NCI-H2171 (cell line): ENCODE data around the gene FHIT.

ENCODE experiments used
- DNase-seq: peaks from one replicate; lab custom pipeline; 2025; lab: John Stamatoyannopoulos, UW

Gene FHIT

DNA sequence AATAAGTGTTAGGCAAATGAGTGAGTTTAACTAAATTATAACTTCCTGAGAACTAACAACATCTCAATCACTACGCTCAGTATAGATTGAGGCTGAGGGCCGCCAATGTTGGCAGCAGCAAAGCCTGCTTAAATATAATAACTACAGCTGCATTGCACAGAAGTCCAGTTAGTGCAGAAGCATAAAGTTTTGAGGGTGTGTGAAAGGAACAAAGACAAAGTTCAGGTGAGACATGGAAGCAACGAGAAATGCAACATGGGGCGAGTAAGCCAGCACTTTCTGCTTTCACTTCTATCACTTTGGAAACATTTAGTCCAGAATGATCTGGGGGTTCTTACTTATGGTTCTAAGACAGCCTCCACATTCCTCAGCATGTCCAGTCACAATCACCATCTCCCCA lies 1149.1 kb downstream of the FHIT start:
- no peak for DNase-seq

DNA sequence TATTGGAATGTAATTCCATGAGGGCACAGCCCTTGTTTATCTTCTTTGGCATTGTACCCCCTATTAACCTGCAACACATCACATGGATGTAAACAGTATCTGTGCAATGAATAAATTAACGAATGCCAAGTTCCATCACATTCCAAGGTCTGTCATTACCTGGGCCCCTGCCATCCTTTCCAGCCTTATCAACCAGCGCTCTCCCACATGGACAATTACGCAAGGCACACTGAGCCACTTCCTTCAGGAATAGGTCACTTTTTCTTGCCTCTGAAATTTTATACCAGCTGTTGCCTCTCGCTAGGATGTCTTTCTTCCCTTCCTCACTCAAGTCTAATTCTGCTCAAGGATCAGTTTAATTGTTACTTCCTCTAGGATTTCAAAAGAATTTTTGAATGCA lies 1149.6 kb downstream of the FHIT start:
- DNase-seq = no peak

DNA sequence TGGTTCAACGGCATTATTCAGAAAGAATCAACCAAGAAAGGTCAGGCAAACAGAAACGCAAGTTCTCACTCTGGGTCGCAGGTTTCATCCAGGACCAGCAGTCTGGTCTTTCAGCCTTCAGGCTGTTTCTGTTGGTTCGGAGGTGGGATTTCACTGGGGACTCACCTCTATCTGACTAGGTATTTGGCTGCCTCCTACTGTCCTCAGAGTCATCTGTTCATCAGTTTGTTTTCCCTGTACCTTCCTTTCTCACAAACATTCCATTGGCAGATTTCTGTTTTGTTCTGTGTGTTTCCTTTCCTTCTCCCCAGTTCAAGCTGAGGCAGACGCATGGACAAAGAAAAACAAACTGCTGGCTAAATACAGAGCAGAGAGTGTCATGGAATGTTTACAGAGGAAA lies 1154.8 kb downstream of the FHIT start:
- no peak for DNase-seq

DNA sequence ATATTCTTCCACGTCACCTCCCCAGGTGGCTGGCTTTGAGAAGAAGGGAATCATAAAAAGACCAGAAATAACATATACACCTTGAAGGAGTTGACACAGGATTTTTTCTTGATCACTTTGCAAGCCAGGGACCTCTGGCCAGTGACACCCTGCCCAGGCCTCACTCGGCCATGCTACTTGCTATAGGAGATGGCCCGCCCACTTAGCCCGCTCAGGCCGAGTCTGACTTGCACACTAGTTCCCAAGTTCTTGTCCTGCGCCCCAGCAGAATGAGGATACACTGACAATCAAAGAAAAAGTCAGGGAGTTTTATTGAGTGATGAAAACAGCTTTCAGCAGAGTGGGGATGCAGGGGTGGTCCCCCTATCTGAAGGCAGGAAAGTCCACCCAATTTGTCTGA lies 1155.3 kb downstream of the FHIT start:
- DNase-seq = no peak

DNA sequence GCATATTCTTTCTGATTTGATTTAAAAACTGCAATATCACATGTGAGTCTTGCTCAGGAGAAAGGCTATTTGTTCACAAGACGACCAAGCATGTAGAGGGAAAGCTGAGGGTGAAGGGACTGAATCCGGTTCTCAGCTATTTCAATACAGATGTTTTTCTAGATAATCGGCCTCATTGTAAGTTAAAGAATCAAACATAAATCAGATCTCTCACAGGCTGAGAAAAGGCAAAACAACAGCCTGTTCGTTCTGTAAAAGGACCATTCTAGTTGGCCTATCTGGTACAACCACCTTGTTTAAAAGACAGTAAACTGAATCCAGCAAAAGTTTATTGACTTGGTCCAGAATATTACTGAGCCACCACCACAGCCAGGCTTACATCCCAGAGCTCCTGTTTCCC lies 1155.7 kb downstream of the FHIT start:
- no peak for DNase-seq

- DNase-seq = peak; percentile 69
Measured at GRCh38 chr3:60094392-60094947, 1156.8 kb downstream of the FHIT start.

- no peak for DNase-seq
Measured at GRCh38 chr3:60090548-60090947, 1160.7 kb downstream of the FHIT start.

GRCh38 chr3:60086811-60087210 lies 1164.4 kb downstream of the FHIT start:
- no peak for DNase-seq

DNA sequence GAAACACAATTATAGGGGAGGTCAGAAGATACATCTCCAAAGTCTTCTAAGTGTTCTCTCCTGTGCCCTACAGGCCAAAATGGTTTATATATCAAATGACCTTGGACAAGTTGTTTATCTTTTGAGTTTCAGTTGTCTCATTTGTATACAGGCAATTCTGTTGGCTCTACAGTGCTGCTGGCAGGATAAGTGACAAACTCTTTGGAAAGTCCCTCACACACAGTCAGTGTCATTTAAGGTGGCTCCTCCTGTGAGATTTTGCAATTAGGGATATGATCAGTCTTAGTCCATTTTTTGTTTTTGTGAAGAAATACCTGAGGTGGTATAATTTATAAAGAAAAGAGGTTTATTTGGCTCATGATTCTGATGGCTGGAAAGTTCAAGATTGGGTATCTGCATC lies 1165.6 kb downstream of the FHIT start:
- no peak for DNase-seq

DNA sequence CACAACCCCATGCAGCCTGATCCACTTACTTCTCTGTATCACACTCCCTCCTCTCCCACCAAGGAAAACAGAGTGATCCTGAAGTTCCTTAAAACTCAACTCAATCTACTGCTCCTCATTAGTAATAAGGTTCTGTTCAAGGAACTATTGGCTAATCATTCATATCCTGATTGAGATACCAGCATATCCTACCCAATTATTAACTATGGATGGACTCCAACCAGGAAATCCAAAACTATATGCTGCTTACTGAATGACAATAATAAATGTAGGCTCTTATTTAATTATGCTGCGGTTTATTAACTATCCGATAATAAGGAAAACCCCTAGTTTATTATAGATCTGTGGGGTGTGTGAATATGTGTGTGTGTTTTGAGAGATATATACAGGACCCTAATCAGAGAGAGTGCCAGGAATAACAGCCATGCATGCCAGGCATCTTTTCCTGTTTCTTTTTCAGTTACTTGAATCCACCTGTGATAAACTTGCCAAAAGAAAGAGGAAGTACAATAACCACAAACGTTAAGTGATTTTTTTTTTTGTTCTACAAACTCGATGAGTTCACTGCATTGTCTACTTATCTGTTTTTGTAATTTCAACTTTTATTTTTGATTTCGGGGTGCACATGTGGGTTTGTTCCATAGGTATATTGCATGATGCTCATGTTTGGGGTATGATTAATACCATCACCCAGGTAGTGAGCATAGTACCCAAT lies 1169.7 kb downstream of the FHIT start:
- no peak for DNase-seq

DNA sequence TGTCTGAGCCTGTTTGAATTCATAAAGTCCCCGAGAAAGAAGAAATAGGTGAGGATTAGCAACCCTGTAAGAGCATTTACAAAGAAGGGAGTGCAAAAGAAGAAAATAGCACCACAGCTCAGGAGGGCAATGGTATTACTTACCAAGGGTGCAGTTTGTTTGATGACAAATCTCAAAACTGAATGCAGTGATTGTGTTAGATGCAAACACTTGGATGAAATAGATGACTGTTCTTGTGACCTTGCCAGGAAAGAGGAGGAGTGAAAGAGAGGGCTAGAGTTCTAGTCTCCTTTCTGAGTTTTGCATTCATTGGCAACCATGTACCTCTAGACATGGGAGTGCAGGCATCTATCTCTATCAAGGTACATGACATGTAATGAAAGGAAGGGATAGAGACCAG lies 1170.6 kb downstream of the FHIT start:
- DNase-seq = no peak

GRCh38 chr3:60079076-60079475 lies 1172.2 kb downstream of the FHIT start:
- DNase-seq = no peak

GRCh38 chr3:60076331-60076730 lies 1174.9 kb downstream of the FHIT start:
- DNase-seq = no peak

DNA sequence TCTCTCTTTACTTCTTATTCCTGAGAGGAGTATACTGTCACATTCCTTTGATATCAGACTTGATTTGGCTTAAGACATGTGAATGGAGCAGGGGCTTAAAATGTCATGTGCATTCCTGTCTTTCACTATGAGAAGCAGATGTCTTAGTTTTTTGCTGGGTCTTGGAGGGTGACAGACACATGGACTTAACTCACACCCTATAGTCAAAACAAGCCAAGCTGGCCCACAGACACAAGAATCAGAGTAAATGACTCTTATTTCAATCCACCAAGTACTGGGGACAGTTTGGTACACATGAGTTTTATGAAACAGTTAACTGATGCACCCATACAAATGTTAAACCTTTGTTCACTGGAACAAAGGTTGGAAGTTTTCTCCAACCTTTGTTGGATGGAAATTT lies 1177.3 kb downstream of the FHIT start:
- DNase-seq = no peak

- no peak for DNase-seq
Measured at GRCh38 chr3:60073228-60073627, 1178.0 kb downstream of the FHIT start.

DNA sequence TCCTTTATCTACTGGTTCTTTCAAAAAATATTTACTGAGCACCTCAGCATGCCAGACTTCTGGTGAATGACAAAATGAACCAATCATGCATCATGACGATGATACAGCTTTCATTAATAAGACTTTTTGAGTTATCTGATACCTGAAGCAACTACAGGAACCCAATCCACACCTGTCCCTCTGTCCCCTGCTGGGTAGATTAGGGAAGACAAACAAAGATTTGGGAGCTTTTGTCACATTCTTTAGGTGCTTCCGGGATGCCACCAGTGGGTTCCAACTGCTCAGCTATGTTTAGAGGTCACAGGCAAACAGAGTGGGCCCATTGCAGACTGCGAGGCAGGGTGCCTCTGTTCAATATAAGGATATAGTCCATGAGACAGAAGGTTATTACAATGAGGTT lies 1180.9 kb downstream of the FHIT start:
- DNase-seq = no peak

DNA sequence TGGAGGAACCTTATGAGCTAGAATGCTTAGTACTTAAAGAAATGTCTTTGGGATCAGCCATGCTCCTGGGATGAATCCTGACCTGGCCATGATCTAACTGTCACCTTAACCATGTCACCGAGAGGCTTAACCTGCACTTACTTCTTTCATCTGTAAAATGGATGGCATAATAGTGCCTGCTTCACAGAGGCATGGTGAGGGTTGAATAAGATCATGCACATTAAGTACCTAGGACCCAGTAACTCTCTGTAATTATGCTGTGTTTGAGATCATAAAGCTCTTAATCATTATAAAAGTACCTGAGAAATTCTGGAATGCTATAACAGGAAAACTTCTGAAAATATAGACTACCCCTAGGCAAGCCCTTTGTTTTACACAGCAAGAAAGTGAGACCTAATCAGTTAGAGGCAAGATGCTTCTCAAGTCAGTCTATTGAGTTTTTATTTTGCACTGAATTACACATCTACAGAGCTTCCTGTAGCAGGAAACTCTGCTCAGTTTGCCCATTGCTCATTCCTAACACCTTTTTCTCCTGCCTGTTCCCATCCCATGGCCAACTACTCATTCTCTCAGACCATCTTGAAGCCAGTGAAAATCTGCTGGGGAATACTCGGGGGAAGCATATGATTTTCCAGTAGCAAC lies 1185.9 kb downstream of the FHIT start:
- DNase-seq = no peak

GRCh38 chr3:60064210-60065178 lies 1186.8 kb downstream of the FHIT start:
- no peak for DNase-seq

DNA sequence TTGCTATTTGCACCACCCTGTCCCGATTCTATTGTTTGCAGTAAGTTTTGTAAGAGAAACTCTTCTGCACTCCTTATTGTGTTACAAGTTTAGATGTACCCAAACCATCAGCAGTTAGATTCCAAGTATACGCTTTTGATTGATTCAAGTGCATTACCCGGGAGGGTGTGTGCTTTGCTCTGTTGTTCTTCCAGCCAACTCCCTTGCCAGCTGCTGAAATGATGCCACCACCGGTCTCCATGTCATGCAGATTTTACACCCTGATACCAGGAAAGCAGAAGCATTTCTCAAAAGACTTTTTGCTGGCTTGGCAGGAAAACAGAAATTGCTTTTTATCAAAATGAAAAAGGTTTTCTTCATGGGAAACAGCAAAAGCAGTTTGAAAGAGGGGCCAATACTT lies 1194.8 kb downstream of the FHIT start:
- DNase-seq = no peak

DNA sequence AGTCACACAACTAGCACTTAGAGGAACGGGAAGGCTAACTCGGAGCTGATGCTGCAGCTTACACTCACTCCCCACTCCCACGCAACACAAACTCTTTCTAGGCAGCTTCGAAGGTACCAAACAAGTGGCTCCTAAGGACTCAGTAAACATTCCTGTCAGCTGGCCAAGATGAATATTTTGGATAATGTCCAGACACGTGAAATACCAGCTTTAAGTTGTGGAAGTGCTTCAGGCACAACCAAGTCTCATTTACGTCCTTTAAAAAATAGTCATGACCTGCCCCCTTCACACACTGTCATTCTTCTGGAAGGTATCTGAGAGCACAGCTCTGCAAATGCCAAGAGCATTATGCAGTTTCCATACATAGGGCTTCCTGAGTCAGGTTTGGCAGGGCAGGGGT lies 1195.5 kb downstream of the FHIT start:
- DNase-seq = no peak

- DNase-seq = no peak
Measured at GRCh38 chr3:60053526-60054265, 1197.6 kb downstream of the FHIT start.

- no peak for DNase-seq
Measured at GRCh38 chr3:60048447-60048848, 1202.8 kb downstream of the FHIT start.
